SK-N-SH (cell line): Measurements from ENCODE around the gene SHANK1.

Experiments
- CTCF ChIP-seq: fragments of 200-600 bp; sonication (generic); IDR thresholded peaks from 2 replicates; pipeline ENCODE4 v1.6.1; 2017; ENCODE audit warnings: antibody characterized with exemption, mild to moderate bottlenecking, moderate library complexity
- EZH2phosphoT487 ChIP-seq: fragments of 200-600 bp; sonication (generic); IDR thresholded peaks from 2 replicates; pipeline ENCODE4 v1.6.1; 2017; ENCODE audit warnings: low read depth, mixed run types, mild to moderate bottlenecking, antibody characterized with exemption, moderate library complexity, borderline replicate concordance
- MXI1 ChIP-seq: IDR thresholded peaks from 2 replicates; pipeline ENCODE4 v1.6.1; 2012; ENCODE audit warnings: mild to moderate bottlenecking, low read depth, low read length, improper control_type of control experiment
- POLR2AphosphoS5 ChIP-seq: IDR thresholded peaks from 2 replicates; pipeline ENCODE4 v1.6.1; 2012; ENCODE audit warnings: low read depth, low read length
- RFX5 ChIP-seq: IDR thresholded peaks from 2 replicates; pipeline ENCODE4 v1.6.1; 2012; ENCODE audit warnings: mild to moderate bottlenecking, improper control_type of control experiment, low read length
- SMC3 ChIP-seq: IDR thresholded peaks from 2 replicates; pipeline ENCODE4 v1.6.1; 2012; ENCODE audit warnings: low read depth, low read length, improper control_type of control experiment
- YY1 ChIP-seq: IDR thresholded peaks from 2 replicates; pipeline ENCODE4 v1.4.0; 2012; ENCODE audit warnings: low read depth, mild to moderate bottlenecking
- ZBTB33 ChIP-seq: IDR thresholded peaks from 2 replicates; pipeline ENCODE4 v1.4.0; 2012; ENCODE audit warnings: low read depth, borderline replicate concordance

DNA sequence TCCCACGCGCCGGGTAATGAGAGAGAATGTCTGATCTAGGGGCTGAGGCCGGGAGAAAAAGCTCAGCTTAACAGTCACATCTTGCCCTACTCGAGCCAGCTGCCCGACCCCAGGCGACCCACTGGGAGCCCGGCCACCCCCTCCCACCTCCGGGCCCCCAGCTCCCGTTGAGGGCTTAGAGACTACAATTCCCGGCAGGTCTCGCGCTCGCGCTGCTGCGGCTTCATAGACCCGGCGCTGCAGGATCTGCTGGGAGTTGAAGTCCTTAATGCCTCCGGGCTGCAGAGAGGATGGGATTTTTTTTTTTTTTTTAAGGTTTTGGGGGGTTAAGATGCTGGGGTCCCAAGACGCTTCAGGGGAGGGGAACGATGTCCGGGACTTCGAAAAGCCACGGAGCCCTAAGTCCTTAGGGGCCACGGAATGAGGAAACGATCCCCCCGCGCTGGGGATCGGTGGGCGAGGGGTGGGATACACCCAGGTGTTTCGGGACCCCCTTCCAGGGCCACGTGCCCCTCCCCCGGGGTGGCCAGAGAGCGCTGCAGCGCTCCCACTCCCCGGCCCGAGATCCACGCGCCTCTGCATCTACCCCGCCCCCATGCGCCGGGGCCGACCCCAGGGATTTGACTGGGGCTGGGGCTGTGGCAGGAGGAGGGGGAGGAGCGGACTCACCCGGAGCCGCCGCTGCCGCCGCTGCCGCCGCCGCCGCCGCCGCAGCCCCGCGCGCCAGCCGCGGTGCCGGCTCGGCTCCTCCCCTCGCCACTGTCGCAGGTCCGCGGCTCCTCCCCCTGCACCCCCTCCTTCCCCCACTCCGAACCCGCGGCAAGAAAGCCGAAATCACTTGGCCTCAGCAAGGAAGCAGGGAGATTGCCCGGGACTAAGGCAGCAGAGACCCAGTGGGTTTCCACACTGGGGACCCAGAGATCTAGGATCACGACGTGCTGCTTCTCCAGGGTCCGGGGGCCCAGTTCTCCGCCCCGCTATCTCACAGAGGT is 80.2 kb downstream of the SHANK1 start, which contains the start of gene SYT3:
- TF ChIP-seq CTCF = no peak
- no peak for TF ChIP-seq ZBTB33
- no peak for TF ChIP-seq YY1
- TF ChIP-seq EZH2phosphoT487 = no peak
- peak; percentile 7; the same call in 1 of the 2 replicates for TF ChIP-seq MXI1
- TF ChIP-seq SMC3 = no peak
- TF ChIP-seq POLR2AphosphoS5 = no peak
- TF ChIP-seq RFX5 = no peak
